Endothelial cell of umbilical vein (primary cell): ENCODE results near the gene DAZAP2. TPM values are rescaled to one million over a fixed set of nuclear protein-coding genes. Genes with fewer than 3 reads are reported as not detected.
"Not testable (repeated sequence)": the region's sequence is repeated elsewhere in the genome, so short reads cannot be mapped to it uniquely, and the experiment has no call there.

ENCODE experiments used
- BruUV-seq: library from RNA; stranded (reverse); fragments of 400-500 nt; replicated peaks from 2 replicates; lab custom pipeline; 2021; lab: Mats Ljungman, UMichigan
- CTCF ChIA-PET: fragments of 300-600, 350-600 bp; sonication (Branson Sonifier 250); formaldehyde crosslinking; loops from one replicate; lab custom pipeline; 2021; ENCODE audit warnings: antibody characterized with exemption, inconsistent platforms; lab: Charles Lee
- POLR2A ChIA-PET: fragments of 300-600, 350-600 bp; sonication (Branson Sonifier 250); formaldehyde crosslinking; loops from one replicate; lab custom pipeline; 2021; ENCODE audit warnings: antibody characterized with exemption, inconsistent platforms; lab: Charles Lee
- DNase-seq: peaks from one replicate; pipeline ENCODE4 v3.0.0-alpha.2; 2011; ENCODE audit warnings: low read depth, low spot score
- FAIRE-seq: peaks from 2 replicates; lab custom pipeline; 2011; peaks lifted over from hg19 to GRCh38; lab: Jason Lieb, UNC
- H2AFZ ChIP-seq: 2 replicates; pipeline ENCODE4 v1.6.0; 2012; ENCODE audit warnings: low read depth, low read length, control low read depth, inconsistent platforms
- H3K27ac ChIP-seq: 2 replicates; pipeline ENCODE4 v1.5.1; 2011; ENCODE audit warnings: low read depth, mild to moderate bottlenecking, control low read depth, low read length, moderate library complexity; ENCODE audit not compliant: insufficient read depth
- H3K27me3 ChIP-seq, 2 experiments: 2 replicates each; pipeline versions ENCODE4 v1.6.0 to v1.6.1; 2011; ENCODE audit warnings: low read length in 2 of 2, mixed read lengths in 1 of 2; ENCODE audit not compliant: control insufficient read depth in 2 of 2, insufficient read depth in 2 of 2
- H3K36me3 ChIP-seq, 2 experiments: 2 replicates in 1 of 2; 3 replicates in 1 of 2; pipeline ENCODE4 v1.5.1; 2011; ENCODE audit warnings: low read length in 2 of 2, mild to moderate bottlenecking in 1 of 2, moderate library complexity in 1 of 2; ENCODE audit not compliant: control insufficient read depth in 2 of 2, insufficient read depth in 2 of 2; ENCODE audit errors: extremely low read depth in 1 of 2
- H3K4me1 ChIP-seq: 3 replicates; pipeline ENCODE4 v1.5.1; 2011; ENCODE audit warnings: mild to moderate bottlenecking, low read length; ENCODE audit not compliant: control insufficient read depth, insufficient read depth; ENCODE audit errors: extremely low read depth
- H3K4me2 ChIP-seq: 2 replicates; pipeline ENCODE4 v1.6.1; 2011; ENCODE audit warnings: low read length, control low read depth, mixed read lengths; ENCODE audit not compliant: insufficient read depth
- H3K4me3 ChIP-seq, 3 experiments: fragments of 200-600 bp in 1 of 3; sonication (generic), shearing (Covaris generic) in 1 of 3; replicated peaks in 1 of 3; 2 replicates each; pipeline ENCODE4 v1.5.1; 2011 to 2016; ENCODE audit warnings: control low read depth in 3 of 3, low read length in 3 of 3, mild to moderate bottlenecking in 2 of 3, inconsistent platforms in 1 of 3, low read depth in 1 of 3, moderate library complexity in 1 of 3; ENCODE audit not compliant: insufficient read depth in 1 of 3
- H3K79me2 ChIP-seq: 2 replicates; pipeline ENCODE4 v1.6.0; 2012; ENCODE audit warnings: low read length, inconsistent platforms; ENCODE audit not compliant: control insufficient read depth, insufficient read depth
- H3K9ac ChIP-seq: replicated peaks from 2 replicates; pipeline ENCODE3; 2011; ENCODE audit warnings: low read length, control low read depth; ENCODE audit not compliant: insufficient read depth; ENCODE audit errors: extremely low read depth
- H3K9me1 ChIP-seq: replicated peaks from 3 replicates; pipeline ENCODE4 v1.6.0; 2011; ENCODE audit warnings: mild to moderate bottlenecking, low read length; ENCODE audit not compliant: control insufficient read depth, insufficient read depth; ENCODE audit errors: extremely low read depth
- H3K9me3 ChIP-seq: replicated peaks from 2 replicates; pipeline ENCODE4 v1.5.1; 2012; ENCODE audit warnings: low read length, inconsistent platforms; ENCODE audit not compliant: control insufficient read depth, insufficient read depth
- H4K20me1 ChIP-seq: replicated peaks from 2 replicates; pipeline ENCODE3; 2011; ENCODE audit warnings: mild to moderate bottlenecking, low read length; ENCODE audit not compliant: control insufficient read depth, insufficient read depth; ENCODE audit errors: extremely low read depth
- CTCF ChIP-seq, 2 donors: IDR thresholded peaks; 1 replicate in 1 of 2; 2 replicates in 1 of 2; pipeline ENCODE4 v1.5.1; 2011; ENCODE audit warnings: low read length in 2 of 2, mild to moderate bottlenecking in 2 of 2, moderate library complexity in 2 of 2, control low read depth in 1 of 2, inconsistent platforms in 1 of 2, low read depth in 1 of 2; ENCODE audit not compliant: insufficient read depth in 1 of 2; ENCODE audit errors: extremely low read depth in 1 of 2
- EZH2 ChIP-seq: IDR thresholded peaks from 2 replicates; pipeline ENCODE4 v1.6.1; 2012; ENCODE audit warnings: borderline replicate concordance, low read depth, mild to moderate bottlenecking, moderate library complexity, low read length, inconsistent platforms; ENCODE audit not compliant: severe bottlenecking
- FOS ChIP-seq: IDR thresholded peaks from 2 replicates; pipeline ENCODE4 v1.6.1; 2011; ENCODE audit warnings: mild to moderate bottlenecking, low read length, moderate library complexity, borderline replicate concordance; ENCODE audit not compliant: insufficient read depth
- GATA2 ChIP-seq: IDR thresholded peaks from 2 replicates; pipeline ENCODE4 v1.7.0; 2011; ENCODE audit warnings: low read depth, mild to moderate bottlenecking, moderate library complexity, mixed read lengths, low read length; ENCODE audit not compliant: insufficient read length, insufficient read depth
- JUN ChIP-seq: IDR thresholded peaks from 2 replicates; pipeline ENCODE4 v1.6.1; 2011; ENCODE audit warnings: borderline replicate concordance, low read depth; ENCODE audit not compliant: insufficient read length, insufficient read depth
- MAX ChIP-seq: IDR thresholded peaks from 2 replicates; pipeline ENCODE4 v1.6.1; 2011; ENCODE audit not compliant: insufficient read depth, insufficient read length
- MYC ChIP-seq: IDR thresholded peaks from one replicate; pipeline ENCODE4 v1.6.1; 2011; ENCODE audit warnings: mild to moderate bottlenecking, low read depth, low read length
- POLR2A ChIP-seq: IDR thresholded peaks from 2 replicates; pipeline ENCODE4 v1.6.1; 2012; ENCODE audit warnings: low read depth, mild to moderate bottlenecking, control low read depth, low read length
- POLR2AphosphoS5 ChIP-seq: IDR thresholded peaks from 2 replicates; pipeline ENCODE4 v1.6.1; 2012; ENCODE audit warnings: low read depth, mild to moderate bottlenecking, control low read depth, low read length, moderate library complexity; ENCODE audit not compliant: insufficient read depth
- dilution Hi-C: fragments of 300-500 bp; cut with MboI; formaldehyde crosslinking; loops from one replicate; pipeline ENCODE4 v1.15.0; 2019; ENCODE audit warnings: low sequenced_read_pairs; ENCODE audit not compliant: extremely low pct_ligation_motif_present
- intact Hi-C: fragments of 100-400 bp; cut with micrococcal nuclease; formaldehyde crosslinking; loops from one replicate; pipeline ENCODE4 v1.10.0; 2022
- polyA plus RNA-seq, 4 experiments: library from polyadenylated mRNA; depleted of rRNA in 3 of 4; stranded (reverse) in 3 of 4; unstranded in 1 of 4; fragments of >200 nt; gene quantifications; 2 replicates each; pipeline versions ENCODE4 v1.2.1 to v1.2.3, GENCODE V29; 2011 to 2012; ENCODE audit warnings: missing spikeins in 1 of 4
- total RNA-seq: library from RNA; stranded (reverse); gene quantifications from 2 replicates; pipeline ENCODE4 v1.2.3, GENCODE V29; 2021

The DAZAP2 gene
- total and polyA plus RNA-seq, 2 donors (not counting 3 experiments of a cell fraction or from before 2014, with no cell fraction given), result 177 to 497 TPM

- H3K9me1 ChIP-seq, DNase-seq, H3K36me3 ChIP-seq, H3K79me2 ChIP-seq, H3K4me3 ChIP-seq, dilution Hi-C loops, BruUV-seq, intact Hi-C loops, H3K4me1 ChIP-seq, H3K9ac ChIP-seq, H3K4me2 ChIP-seq, FAIRE-seq, H4K20me1 ChIP-seq, POLR2A ChIA-PET, H3K27me3 ChIP-seq, H3K27ac ChIP-seq, H2AFZ ChIP-seq, H3K9me3 ChIP-seq, CTCF ChIA-PET: not testable (repeated sequence)
Measured at GRCh38 chr12:51227112-51227511, 11.5 kb upstream of the DAZAP2 start.

- Histone ChIP-seq H3K79me2 (no peaks in the 10 kb centered on the region), H3K4me2 (no peak overlapping the region), H3K4me1 (no peaks in the 10 kb centered on the region), H3K9ac (no peak overlapping the region), H3K36me3 (no peaks in the 10 kb centered on the region), H2AFZ (no peak overlapping the region), H3K27me3 (no peaks in the 10 kb centered on the region), H4K20me1 (no peaks in the 10 kb centered on the region), H3K9me1 (no peaks in the 10 kb centered on the region), H3K4me3 (no peak overlapping the region), H3K27ac (no peak overlapping the region), H3K9me3 (no peaks in the 10 kb centered on the region)
- dilution Hi-C loops (no loop called here), intact Hi-C loops (no loop called here)
- no peak for DNase-seq
- CTCF ChIA-PET, result interaction anchor here (3.0 kb wide), 1 partner anchor 113 kb away, joined by 12 read pairs; no protein-coding TSS in a partner anchor
- TF ChIP-seq JUN (no peak), POLR2A (no peak), MYC (no peak), FOS (no peak), MAX (no peak), POLR2AphosphoS5 (no peak), GATA2 (no peak), EZH2 (no peak), CTCF (IDR thresholded peaks at IDR 0.05; ENCODE audit: extremely low read depth in 1 of 2, insufficient read depth in 1 of 2, low read depth in 1 of 2, low read length in 2 of 2) (no peak)
- no peak for FAIRE-seq
- POLR2A ChIA-PET, result no interaction called here
- no TSS peak for BruUV-seq
Measured at GRCh38 chr12:51227962-51228361, 10.7 kb upstream of the DAZAP2 start.
